ENCODE results near the gene CKM.

Gene CKM

GRCh38 chr19:45297674-45298073 is 25.0 kb downstream of the CKM start:
- FAIRE-seq (no peak), DNase-seq (ENCODE audit: insufficient read length) (no peak)
- TF ChIP-seq TAF1 (IDR thresholded peaks at IDR 0.05; ENCODE audit: borderline replicate concordance, low read depth, low read length) (no peak), POLR2A (IDR thresholded peaks at IDR 0.05; ENCODE audit: low read depth, low read length) (no peak), POLR2AphosphoS5 (IDR thresholded peaks at IDR 0.05; ENCODE audit: low read depth, low read length) (no peak)

DNA sequence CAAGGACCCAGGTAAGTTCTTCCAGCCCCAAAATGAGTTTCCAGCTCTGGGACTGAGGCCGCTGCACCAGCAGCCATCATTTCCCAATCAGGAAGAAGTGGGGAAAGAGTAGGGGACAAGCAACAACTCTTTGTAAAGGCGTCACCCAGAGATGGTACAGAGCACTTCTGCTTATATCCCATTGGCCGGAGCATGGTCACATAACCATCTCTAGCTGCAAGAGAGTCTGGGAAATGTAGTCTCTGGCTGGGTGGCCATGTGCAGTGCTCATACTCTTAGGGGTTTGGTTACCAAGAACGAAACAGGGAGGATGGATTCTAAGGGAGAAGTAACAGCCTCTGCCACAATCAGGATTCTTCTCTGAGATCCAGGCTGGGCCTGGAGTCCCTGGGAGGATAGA is 26.3 kb downstream of the CKM start:
- DNase-seq (ENCODE audit: insufficient read length): no peak
- TF ChIP-seq POLR2AphosphoS5 (IDR thresholded peaks at IDR 0.05; ENCODE audit: low read depth, low read length): no peak
- no peak for TF ChIP-seq POLR2A (IDR thresholded peaks at IDR 0.05; ENCODE audit: low read depth, low read length)
- no peak for TF ChIP-seq TAF1 (IDR thresholded peaks at IDR 0.05; ENCODE audit: borderline replicate concordance, low read depth, low read length)
- no peak for FAIRE-seq

- FAIRE-seq: no peak
Observed at GRCh38 chr19:45295873-45296272, 26.8 kb downstream of the CKM start.

GRCh38 chr19:45294291-45295029 is 28.2 kb downstream of the CKM start:
- no peak for DNase-seq (ENCODE audit: insufficient read length)
- no peak for TF ChIP-seq TAF1 (IDR thresholded peaks at IDR 0.05; ENCODE audit: borderline replicate concordance, low read depth, low read length)
- TF ChIP-seq POLR2A (IDR thresholded peaks at IDR 0.05; ENCODE audit: low read depth, low read length): no peak
- no peak for TF ChIP-seq POLR2AphosphoS5 (IDR thresholded peaks at IDR 0.05; ENCODE audit: low read depth, low read length)
- no peak for FAIRE-seq

More at GRCh38 chr19:45295873-45296272, 26.8 kb downstream of the CKM start:
- no peak for TF ChIP-seq POLR2A (IDR thresholded peaks at IDR 0.05; ENCODE audit: low read depth, low read length)
- TF ChIP-seq POLR2AphosphoS5 (IDR thresholded peaks at IDR 0.05; ENCODE audit: low read depth, low read length): no peak
- no peak for TF ChIP-seq TAF1 (IDR thresholded peaks at IDR 0.05; ENCODE audit: borderline replicate concordance, low read depth, low read length)
- DNase-seq (ENCODE audit: insufficient read length): no peak

DNA sequence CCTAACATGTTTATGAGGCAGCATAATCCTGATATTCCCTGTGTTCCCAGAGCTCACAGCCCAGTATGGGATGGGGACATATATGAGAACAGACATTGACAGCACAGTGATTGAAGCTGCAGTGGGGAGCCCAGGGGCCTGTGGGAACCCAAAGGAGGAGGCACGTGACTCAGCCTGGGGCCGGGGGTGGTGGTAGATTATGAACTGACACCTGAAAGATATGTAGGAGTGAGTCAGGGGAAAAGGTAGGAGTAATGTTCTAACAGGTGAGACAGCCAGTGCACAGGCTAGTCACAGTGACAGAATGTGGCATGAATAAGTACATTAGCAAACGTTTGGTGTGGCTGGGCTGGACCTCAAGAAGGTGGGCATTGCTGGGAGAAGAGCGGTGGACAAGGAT is 29.0 kb downstream of the CKM start:
- DNase-seq (ENCODE audit: insufficient read length): no peak
- TF ChIP-seq POLR2AphosphoS5 (IDR thresholded peaks at IDR 0.05; ENCODE audit: low read depth, low read length) (no peak), TAF1 (IDR thresholded peaks at IDR 0.05; ENCODE audit: borderline replicate concordance, low read depth, low read length) (no peak), POLR2A (IDR thresholded peaks at IDR 0.05; ENCODE audit: low read depth, low read length) (no peak)
- FAIRE-seq: no peak

DNA sequence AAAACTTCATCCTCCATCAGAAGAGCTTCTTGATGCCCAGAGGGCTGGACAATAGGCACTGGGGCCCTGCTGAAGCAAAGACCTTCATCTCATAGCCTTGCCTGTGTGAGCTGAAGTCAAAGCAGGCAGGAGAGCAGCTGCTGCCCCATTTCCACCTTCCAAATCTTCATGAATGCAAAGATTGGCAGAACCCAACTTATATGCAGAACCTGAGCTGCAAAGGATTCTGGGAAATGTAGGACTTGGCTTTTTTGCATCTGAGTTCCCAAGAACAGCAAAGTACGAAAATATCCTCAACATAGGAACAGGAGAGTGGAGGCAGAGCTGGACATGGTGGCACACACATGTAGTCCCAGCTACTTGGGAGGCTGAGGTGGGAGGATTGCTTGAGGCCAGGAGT is 30.8 kb downstream of the CKM start:
- FAIRE-seq: no peak
- DNase-seq (ENCODE audit: insufficient read length): no peak

DNA sequence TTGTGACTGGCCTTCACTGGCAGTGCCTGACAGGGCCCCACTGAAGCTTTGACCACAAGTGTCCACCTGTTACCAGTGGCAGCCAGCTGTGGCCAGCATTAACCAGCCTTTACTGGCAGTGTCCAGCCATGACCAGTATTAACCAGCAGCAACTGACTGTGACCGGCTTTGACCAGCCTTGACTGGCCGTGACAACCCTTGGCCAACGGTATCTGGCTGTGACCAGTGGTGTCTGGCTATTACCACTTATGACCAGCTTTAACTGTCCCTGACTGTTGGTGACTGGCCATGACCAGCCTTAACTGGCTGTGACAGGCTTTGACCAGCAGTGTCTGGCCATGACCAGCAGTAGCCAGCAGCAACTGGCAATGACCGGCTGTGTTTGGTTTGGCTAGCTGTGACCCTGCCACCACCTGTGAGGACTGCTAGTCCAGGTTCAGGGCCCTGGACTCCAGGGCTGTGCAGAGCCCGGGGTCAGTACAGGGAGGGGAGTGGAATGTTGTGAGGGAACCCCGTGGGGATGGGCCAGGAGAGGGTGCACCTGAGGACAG is 32.2 kb downstream of the CKM start:
- DNase-seq (ENCODE audit: insufficient read length): no peak
- no peak for FAIRE-seq
- no peak for TF ChIP-seq POLR2AphosphoS5 (IDR thresholded peaks at IDR 0.05; ENCODE audit: low read depth, low read length)
- TF ChIP-seq POLR2A (IDR thresholded peaks at IDR 0.05; ENCODE audit: low read depth, low read length): no peak
- no peak for TF ChIP-seq TAF1 (IDR thresholded peaks at IDR 0.05; ENCODE audit: borderline replicate concordance, low read depth, low read length)

More for the DNA sequence above, 30.8 kb downstream of the CKM start:
- no peak for TF ChIP-seq POLR2A (IDR thresholded peaks at IDR 0.05; ENCODE audit: low read depth, low read length)
- TF ChIP-seq TAF1 (IDR thresholded peaks at IDR 0.05; ENCODE audit: borderline replicate concordance, low read depth, low read length): no peak
- TF ChIP-seq POLR2AphosphoS5 (IDR thresholded peaks at IDR 0.05; ENCODE audit: low read depth, low read length): no peak

- FAIRE-seq (no peak), DNase-seq (ENCODE audit: insufficient read length) (no peak)
- no peak for TF ChIP-seq POLR2AphosphoS5 (IDR thresholded peaks at IDR 0.05; ENCODE audit: low read depth, low read length)
- TF ChIP-seq POLR2A (IDR thresholded peaks at IDR 0.05; ENCODE audit: low read depth, low read length): no peak
- TF ChIP-seq TAF1 (IDR thresholded peaks at IDR 0.05; ENCODE audit: borderline replicate concordance, low read depth, low read length): no peak
Observed at GRCh38 chr19:45283443-45284033, 39.1 kb downstream of the CKM start.

GRCh38 chr19:45280471-45280961 is 42.2 kb downstream of the CKM start:
- TF ChIP-seq POLR2AphosphoS5 (IDR thresholded peaks at IDR 0.05; ENCODE audit: low read depth, low read length): no peak
- no peak for TF ChIP-seq TAF1 (IDR thresholded peaks at IDR 0.05; ENCODE audit: borderline replicate concordance, low read depth, low read length)
- no peak for TF ChIP-seq POLR2A (IDR thresholded peaks at IDR 0.05; ENCODE audit: low read depth, low read length)
- FAIRE-seq (no peak), DNase-seq (ENCODE audit: insufficient read length) (no peak)

DNA sequence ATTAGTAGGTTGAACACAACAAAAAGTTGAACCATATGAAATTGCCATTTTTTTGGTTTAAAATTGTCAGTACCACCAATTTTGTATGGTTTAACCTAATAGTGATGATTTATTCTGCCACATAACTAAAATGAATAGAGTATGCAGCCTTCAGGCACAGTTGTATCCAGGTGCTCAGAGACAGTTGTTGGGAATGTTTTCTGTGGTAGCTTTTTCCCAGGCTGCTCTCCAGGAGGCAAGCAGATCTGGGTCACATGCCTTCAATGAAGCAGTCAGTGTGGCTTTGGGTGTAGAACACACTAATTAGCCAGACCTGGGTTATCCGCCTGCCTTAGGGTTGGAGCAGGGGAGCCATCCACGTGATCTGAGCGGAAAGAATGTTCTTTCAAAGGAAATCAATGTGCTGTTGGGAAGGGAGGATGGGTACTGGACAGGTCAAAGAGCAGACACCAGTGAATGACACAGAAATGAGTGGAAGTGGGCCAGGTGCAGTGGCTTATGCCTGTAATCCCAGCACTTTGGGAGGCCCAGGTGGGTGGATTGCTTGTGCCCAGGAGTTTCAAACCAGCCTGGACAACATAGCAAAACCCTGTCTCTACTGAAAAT is 43.0 kb downstream of the CKM start:
- no peak for FAIRE-seq
- TF ChIP-seq POLR2AphosphoS5 (IDR thresholded peaks at IDR 0.05; ENCODE audit: low read depth, low read length) (no peak), TAF1 (IDR thresholded peaks at IDR 0.05; ENCODE audit: borderline replicate concordance, low read depth, low read length) (no peak), POLR2A (IDR thresholded peaks at IDR 0.05; ENCODE audit: low read depth, low read length) (no peak)
- no peak for DNase-seq (ENCODE audit: insufficient read length)

DNA sequence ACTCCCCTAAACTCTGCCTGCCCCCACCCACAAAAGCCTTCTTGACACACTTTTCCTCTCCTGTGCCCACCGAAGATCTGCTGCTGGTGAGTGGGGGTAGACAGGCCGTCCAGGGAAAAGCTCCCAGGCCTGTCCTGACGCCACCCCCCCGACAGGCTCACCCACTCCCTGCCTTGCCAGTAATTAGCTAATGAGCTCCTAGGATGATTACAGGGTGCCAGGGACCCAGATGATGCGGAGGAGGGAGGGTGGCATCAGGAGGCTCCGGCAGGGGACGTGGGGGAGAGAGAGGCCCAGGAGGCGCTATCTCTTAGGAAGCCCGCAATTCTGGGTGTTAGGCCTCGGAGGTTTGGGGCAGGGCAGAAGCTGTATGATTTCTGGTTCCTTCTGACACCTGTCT is 44.6 kb downstream of the CKM start:
- FAIRE-seq (no peak), DNase-seq (ENCODE audit: insufficient read length) (no peak)
- no peak for TF ChIP-seq POLR2A (IDR thresholded peaks at IDR 0.05; ENCODE audit: low read depth, low read length)
- no peak for TF ChIP-seq POLR2AphosphoS5 (IDR thresholded peaks at IDR 0.05; ENCODE audit: low read depth, low read length)
- no peak for TF ChIP-seq TAF1 (IDR thresholded peaks at IDR 0.05; ENCODE audit: borderline replicate concordance, low read depth, low read length)

All from GM12892 (cell line).